NK-92 treated with Interleukin-12 subunit alpha and Interleukin-12 subunit beta, amount 100 ng/mL, for 24 hours (cell line): ENCODE measurements around the gene SUSD4.
"Not testable (repeated sequence)": the region's sequence is repeated elsewhere in the genome, so short reads cannot be mapped to it uniquely, and the experiment has no call there.

Source experiments
- DNase-seq: peaks from one replicate; lab custom pipeline; 2025; lab: John Stamatoyannopoulos, UW

SUSD4 gene

DNA sequence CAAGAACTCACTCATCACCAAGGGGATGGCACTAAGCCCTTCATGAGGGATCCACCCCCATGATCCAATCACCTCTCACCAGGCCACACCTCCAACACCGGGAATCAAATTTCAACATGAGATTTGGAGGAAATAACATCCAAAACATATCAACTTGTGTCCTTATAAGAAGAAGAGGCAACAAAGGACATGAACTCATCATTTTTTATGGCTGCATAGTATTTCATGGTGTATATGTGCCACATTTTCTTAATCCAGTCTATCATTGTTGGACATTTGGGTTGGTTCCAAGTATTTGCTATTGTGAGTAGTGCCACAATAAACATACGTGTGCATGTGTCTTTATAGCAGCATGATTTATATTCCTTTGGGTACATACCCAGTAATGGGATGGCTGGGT lies 112.6 kb downstream of the SUSD4 start:
- DNase-seq: not testable (repeated sequence)

DNA sequence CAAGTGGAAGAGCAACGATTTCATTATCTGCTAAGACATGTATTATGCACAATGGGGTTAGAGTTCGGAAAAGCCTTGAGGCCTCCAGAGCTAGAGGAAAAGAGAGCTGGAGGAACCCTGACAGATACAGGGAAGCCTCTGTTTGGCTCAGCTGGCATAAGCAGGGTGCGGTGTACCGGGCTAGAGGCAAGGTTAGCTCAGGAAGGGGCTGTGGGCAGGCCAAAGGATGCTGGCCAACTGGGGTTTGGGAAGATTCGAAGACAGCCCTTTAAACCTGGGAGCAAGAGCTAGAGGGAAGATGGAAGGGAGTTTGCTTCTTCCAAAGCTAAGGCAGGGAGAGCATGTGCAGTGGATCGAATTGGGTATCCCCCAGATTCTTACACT lies 113.4 kb downstream of the SUSD4 start:
- DNase-seq: no peak

DNA sequence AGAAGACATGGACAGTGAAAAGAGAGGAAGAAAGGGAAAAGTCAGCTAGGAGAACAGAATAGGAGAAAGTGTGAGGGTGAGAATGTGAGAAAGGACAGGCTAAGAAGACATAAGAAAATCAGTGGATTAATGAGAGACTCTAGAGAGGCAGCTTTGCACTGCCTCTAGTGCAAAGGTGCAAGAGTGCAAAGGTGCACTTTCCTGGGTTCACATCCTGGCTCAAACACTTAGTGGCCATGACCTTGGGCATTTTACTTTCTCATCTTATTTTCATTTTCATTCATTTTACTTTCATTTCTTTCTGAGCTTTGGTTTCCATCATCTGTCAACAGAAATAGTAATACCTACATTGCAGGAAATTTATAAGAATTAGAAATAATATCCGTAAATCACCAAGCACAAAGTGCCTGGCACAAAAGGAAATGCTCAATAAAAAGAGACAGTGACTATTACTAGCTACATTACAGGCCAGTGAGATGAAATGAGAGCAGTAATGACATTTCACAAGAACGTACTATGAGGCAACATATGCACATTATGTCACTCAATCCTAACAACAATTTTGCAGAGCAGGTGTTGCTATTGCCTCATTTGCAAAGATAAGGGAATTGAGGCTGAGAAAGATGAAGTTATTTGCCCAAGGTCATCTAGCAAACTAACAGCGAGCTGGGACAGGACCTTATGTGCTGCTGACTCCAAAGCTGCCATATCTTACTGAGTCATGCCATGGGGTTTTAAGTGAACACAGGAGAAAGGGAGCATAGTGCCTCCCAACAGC lies 113.9 kb downstream of the SUSD4 start:
- no peak for DNase-seq

DNA sequence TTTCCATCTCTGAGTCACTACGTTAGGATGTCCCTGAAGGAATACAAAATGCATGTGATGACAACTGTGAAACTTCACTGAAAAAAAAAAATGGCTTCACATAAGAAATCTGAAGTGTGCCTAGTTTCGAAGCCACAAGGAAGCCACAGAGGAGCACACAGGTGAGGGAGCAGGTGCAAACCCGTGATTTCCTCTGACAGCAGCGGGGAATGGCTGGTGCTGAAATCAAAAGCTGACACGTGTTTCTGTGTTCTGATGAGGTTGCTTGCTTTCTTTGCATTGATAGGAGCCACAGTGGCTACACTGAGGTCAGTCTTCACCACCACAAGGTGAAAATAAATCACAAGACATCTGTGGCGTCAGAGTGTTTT lies 115.2 kb downstream of the SUSD4 start:
- DNase-seq: no peak

DNA sequence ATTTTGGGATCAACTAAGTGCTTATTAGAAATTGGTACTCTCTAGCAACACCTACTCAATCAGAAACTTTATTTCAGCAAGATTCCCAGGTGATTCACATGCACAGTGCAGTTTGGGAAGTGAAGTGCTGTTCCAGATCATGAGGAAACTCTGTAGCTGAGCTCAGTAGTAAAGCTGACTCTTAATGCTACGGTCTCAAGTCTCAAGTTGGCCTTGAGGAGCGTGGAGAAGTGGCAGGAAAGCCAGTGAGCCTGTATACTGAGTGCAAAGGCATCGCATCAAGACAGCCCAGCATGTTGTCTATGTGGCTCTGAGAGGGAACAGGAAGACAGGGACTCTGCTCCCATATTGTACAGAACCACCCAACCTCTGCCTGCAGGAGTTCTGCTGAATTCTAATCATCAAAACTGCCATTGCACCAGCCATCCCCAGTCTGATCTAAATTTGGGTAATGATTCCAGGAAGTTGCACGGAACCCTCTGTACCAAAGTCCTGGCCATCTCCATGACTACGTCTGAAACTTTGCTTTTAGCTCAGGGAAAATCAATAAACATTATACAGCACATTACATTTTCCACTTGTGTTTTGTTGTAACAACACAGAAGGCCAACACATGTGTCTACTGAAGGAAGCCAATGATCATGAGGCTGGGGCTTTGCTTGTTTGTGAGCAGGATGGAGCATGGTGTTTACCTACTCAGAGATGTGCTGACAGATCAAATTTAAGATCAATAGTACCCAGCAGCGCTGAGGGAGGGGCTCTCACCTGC lies 115.8 kb downstream of the SUSD4 start:
- DNase-seq: no peak

DNA sequence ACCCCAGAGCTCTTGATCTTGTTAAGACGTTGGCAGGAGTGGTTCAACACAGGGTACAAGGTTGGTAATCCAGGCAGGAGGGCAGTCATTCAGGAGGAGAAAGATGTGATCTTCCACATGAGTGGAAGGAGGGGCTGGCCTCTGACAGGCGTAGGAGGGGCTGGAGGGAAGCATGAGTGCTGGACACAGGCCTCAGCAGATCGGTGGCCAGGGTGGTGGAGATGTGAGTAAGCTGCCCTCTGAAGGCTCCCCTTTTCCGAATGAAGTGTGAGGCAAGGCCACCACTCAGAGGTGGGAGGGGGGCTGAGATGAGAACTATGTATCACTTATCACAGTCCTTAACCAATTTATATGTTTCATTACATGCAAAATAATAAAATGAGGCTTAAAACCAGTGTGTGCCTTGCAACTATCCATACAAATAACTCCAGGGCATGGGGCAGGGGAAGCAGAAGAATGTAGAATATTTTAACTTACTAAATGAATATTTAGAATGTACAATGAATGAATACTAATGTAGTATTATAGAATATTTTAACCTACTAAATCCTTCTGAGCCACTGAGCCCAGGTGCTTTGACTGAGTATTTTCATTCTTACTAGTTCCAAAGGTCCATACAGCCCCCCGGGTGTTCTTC lies 117.4 kb downstream of the SUSD4 start:
- DNase-seq: no peak

DNA sequence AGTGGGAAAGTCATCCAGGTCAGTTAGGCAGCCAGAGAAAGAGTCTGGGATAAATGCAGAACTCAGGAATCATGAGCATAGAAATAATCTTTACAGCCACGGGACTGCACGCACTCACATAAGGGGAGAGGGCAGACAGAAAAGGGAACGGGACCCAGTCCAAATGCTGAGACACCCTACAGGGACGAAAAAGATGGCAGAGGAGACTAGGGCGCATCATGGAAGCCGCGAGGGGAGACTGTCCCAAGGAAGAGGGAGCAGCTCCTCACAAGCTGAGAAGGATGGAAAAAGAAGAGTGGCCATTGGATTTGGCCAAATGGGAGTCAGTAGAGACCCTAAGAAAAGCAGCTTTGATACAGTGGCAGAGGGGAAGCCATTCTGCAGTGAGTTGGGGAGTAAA lies 118.0 kb downstream of the SUSD4 start:
- DNase-seq: no peak

DNA sequence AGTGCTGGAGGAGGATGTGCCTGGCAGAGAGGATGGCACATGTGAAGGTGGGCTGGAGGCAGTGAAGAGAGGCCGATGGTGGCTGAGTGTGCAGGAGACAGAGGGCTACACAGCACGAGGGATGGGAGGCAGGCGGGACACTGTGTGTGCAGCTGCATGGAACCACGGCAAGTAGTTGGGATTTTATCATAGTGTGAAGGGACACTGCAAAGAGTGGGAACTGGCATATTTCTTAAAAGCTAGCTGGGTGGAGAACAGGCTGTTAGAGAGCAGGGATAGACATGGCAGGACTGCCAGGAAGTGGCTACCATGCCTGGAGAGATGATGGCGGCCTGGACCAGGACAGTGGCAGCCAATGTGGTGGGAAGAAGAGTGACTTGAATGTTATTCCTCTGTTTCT lies 118.6 kb downstream of the SUSD4 start:
- DNase-seq: no peak

DNA sequence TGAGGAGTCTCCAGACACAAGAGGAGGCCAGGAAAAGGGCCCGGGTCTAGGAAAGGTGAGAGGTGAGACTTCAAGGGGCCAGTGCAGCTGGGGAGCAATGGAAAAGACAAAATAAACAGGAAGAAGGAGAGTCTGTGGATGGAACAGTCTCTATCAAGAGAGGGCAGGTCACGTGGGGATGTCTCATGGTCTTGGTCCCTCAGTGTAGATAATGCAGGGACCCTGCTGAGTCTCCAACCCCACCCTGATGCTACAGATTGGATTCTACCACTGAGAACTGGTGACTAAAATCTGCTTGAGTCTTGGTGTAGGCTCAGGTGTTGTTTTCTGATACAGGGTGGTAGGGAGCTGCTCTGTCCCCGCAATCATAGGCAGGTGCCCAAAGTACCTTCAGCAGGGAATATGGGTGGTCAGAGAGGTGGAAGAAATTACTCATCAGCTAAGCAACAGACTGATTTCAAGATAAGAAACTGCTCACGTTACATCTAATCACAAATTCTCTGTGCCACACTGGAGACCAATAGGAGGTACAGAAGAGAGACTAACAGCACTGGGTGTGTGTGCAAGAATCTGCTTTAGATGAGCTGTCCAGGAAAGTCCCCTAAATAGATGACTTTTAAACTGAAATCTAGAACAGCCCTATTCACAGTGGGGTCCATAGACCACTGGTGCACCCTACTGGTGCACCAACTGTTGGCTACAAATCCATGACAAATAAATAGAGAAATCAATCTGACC lies 119.4 kb downstream of the SUSD4 start:
- DNase-seq: no peak

DNA sequence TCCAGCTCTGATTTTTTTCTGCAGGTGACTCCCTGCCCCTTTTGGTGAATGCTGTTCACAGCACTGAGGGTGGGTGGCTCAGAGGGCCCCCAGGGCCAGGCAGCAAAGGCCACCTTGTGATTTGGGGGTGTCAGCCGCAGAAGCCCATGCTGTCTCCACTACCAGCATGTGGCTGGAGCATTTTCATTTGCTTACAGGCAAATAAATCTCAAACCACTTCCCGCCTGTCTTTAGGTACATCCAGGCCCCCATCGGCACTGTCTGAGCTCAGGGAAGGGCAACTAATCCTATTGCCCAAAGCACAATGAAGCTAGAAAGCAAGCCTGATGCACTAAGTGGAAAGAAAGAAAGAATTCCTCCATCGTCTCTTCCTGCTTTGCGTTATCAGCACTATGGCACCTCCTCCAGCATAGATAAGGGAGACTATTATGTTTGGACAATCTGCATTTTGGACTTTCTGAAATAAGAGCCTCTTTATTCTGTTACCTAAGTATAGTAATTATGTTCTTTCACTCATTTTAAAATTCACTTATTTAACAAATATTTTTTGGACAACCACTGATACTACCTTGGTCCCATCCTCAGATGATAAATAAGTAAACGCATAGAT lies 120.4 kb downstream of the SUSD4 start:
- DNase-seq: no peak

DNA sequence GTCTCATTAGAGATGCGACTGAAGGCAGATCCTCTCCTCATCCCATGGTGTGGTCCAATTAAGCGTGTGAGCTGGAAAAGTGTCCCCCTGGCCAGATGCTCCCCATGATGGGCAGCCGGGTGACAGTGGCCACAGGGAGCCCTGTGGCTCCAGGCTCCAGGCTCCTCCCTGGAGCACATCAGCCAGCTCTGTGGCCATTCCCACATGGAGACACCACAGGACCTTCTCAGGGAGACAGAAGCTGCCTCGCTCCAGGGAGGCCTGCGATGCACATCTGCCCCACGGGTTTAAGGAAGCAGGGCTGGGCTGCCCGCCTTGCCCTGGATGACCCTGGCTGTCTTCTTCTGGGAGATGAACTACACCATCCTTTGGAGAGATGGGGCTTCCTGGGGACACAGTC lies 121.0 kb downstream of the SUSD4 start:
- DNase-seq: no peak

DNA sequence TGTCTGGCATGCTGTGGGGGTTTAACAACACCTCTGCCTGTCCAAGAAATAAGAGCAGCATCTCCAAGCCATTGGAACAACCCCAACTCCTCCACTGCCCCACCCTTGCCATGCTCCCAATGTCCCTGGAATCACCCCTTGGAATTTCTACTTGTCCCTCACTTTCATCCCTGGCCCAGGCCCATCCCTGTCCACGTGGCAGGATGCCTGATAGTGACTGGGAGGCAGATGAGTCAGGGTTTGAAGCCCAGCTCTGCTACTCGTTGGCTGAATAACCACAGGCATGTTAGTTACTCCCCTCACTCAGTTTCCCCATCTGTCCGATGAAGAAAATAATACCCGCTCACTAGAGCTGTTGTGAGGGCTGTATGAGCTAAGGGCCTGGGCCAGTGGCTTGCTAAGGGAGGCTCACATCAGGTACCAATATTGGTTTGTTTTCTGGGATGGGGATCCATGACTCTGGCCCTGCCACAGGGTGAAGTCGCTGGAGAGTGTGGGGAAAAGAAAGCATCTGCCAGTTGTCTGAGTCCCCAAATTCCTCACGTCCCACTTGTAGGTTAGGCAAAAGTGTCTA lies 121.5 kb downstream of the SUSD4 start:
- no peak for DNase-seq

DNA sequence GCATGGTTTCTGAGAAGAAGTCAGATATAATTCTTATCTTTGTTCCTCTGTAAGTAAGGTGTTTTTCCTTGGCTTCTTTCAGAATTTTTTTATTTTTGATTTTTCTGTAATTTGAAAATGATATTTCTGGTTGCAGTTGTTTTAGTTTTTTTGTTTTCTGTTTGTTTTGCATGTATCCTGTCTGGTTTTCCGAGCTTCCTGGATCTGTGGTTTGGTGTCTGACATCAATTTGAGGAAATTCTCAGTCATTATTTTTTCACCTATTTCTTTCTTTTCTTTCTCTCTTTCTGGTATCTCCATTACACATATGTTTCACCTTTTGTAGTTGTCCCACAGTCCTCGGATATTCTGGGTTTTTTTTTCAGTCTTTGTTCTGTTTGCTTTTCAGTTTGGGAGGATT lies 123.9 kb downstream of the SUSD4 start:
- DNase-seq: no peak

DNA sequence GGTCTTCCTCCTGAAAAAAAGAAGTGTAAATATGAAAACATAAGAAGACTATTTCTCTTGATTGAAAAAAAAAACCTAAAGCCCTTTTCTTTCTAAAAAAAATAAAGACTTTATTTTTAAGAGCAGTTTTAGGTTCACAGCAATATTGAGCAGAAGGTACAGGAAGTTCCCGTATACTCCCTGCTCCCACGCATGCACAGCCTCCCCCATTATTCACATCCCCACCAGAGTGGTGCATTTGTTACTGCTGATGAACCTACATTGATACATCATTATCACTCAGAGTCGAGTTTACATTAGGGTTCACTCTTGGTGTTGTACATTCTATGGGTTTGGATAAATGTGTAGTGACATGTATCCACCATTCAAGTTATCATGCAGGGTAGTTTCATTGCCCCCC lies 128.9 kb downstream of the SUSD4 start:
- DNase-seq: no peak

DNA sequence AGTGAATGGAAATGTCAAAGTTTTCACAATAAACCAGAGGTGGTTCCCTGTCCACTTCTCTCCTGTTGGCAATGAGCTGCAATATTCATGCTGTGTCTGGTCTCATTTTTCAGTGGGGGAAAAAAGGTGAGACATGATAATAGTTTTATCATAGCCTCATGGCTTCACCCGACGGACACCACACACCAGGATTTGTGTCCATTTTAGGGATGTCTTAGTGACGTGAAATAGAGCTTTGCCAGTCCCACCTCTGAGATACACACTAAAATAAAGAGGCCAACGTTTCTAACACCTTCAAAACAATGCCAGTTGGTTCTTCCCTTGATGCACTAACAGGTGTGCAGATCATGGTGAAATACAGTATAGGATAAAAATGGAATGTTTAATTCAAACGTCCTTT lies 129.4 kb downstream of the SUSD4 start:
- no peak for DNase-seq

DNA sequence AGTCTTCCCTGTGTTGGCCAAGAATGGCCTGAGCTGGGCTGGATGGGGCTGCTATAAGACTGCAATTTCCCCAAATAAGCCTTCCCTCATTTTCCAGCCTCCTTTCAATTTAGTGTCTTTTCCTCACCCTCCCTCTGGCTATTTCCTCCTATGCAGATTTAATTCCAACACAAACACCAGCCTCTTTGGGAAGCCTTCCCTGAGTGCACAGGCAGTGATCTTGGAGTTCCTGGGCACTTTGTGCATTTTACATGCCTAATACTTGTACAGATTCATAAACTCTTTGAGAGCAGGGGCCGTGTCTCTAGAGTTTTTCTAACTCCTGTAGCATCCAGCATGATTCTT lies 129.8 kb downstream of the SUSD4 start:
- no peak for DNase-seq

DNA sequence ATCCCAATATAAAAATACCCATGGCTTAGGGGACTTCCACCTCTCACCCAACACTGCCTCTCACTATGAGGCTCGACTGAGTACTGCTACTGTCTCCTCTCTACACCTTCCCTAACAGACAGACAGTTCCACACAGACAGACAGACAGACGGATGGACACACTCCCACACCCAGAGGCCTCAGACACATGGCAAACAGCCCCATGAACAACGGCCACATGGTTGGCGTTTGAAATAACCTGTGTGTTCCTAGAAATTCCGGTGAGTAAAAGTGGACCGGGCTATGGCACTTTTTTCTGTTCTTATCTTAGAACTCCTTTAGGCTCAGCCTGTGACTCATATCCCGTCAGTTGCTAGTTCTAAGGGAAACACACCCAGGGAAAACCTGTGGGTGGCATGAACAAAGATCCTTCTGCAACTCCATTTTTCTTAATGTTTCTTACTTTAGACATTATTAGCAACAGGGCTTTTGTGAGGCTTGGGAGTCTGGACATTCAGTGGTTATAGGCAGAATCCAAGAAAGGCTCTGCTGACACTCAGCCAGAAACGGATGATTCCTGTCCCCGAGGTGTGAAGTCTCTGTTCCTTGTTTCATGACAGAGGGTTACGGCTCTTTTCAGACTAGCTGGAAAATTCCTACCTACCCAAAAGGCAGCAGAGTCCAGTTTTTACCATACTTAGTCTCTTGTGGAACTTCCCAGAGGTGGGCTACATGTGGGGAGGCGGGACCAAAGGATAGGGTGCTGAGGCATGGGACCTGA lies 130.4 kb downstream of the SUSD4 start:
- no peak for DNase-seq

DNA sequence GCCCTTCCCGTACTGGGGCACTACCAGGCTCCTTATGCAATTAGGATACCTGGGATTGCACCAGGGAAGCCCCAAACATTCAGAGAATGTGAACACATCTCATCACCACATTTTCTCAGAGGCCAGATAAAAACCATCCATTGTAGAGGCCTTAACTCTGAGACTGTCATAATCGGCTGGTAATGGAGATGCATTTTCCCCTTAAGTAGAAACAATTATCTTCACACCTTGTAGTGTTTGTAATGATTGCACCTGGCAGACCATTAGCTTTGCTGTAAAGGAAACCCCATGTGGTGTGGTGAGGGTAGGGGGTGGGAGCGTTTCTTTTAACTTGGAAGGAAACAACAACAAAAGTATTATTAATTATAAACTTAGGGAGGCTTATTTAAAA lies 131.0 kb downstream of the SUSD4 start:
- no peak for DNase-seq

DNA sequence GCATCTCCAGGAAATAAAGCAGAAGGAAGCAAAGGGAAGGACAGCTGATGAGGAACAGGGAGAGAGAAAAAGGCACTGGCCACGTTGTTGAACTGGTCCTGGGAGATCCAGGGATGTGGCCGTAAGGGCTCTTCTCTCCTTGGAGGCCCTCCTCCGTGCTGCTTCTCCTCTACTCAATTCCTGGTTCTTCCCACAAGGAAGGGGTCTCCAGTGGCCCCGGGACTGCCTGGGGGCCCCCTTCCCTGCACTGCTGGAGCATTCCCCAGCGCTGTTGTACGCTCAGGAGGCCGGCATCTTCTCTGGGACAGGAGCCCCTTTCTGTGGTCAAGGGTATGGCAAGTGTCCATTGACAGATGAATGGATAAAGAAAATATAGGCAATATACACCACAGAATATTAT lies 132.4 kb downstream of the SUSD4 start:
- DNase-seq: no peak

DNA sequence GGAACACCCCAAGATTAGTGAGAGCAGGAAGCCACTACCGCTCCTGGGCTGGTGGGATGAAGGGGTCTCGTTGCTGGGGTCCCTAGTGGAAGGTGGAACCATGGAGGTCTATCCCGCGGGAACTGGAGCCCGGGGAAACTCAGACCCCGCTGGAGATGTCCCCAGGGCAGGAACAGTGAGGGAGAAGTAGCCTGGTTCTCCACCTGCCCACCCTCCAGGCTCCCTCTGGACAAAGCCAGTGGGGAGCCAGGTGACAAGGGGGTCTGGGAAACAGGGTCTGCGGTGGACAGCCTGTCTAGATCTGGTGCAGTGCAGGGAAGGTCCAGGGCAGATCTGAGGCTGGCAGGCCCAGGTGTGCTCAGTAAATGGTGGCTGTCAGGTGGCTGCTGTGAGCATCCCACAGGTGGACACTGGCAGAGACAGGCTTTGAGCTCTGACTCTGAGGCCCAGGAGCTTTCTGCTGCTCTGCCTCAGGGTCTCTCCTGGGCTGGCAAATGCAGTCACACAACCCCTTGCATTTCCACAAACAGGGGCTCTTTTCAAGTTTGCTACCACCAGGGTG lies 132.9 kb downstream of the SUSD4 start:
- DNase-seq: no peak
